ENCODE results near the gene WFS1. TPM values are rescaled to one million over a fixed set of nuclear protein-coding genes. Genes with fewer than 3 reads are reported as not detected.

Gene WFS1
- total and polyA plus RNA-seq, 2 donors (not counting 3 experiments of a cell fraction or from before 2014, with no cell fraction given): 48.2 to 70.0 TPM

DNA sequence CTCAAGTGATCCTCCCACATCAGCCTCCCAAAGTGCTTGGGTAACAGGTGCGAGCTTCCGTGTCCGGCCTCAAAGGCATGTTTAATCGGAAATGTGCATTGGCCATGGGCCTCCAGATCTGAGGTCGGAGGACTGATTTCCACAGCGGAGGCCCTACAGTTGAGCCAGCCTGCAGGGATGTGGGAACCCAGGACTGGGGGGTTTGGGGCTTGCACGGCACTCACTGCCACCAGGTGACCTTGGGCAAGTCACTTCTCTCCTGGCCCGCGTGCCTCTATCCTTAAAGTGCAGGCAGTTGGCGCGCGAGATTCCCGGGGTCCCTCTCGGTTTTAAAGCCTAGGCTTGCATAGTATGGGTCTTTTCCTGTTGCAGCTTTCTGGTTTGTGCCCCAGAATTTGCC, 18.3 kb upstream of the WFS1 start:
- ChIA-PET POLR2A (no interaction called here), CTCF (interaction anchor here (0.6 to 8.9 kb wide), 42 partner anchors 9 to 459 kb away, joined by 3 to 808 read pairs (median 4); partner anchors contain the start of genes MAN2B2, MRFAP1L1 and WFS1)
- DNase-seq (ENCODE audit: low read depth, low spot score): no peak
- H3K4me1 ChIP-seq (ENCODE audit: control insufficient read depth, extremely low read depth, insufficient read depth, low read length): no peaks in the 10 kb centered on the region
- H3K4me3 ChIP-seq (replicated peaks in 1 of 3; ENCODE audit: insufficient read depth in 1 of 3, low read depth in 1 of 3, low read length in 3 of 3): no peak overlapping the region
- intact Hi-C loops (cut with micrococcal nuclease): no loop called here
- FAIRE-seq: no peak
- no peaks in the 10 kb centered on the region for H3K79me2 ChIP-seq (ENCODE audit: control insufficient read depth, insufficient read depth, low read length)
- no peak overlapping the region for H3K4me2 ChIP-seq (ENCODE audit: insufficient read depth, low read length)
- BruUV-seq (replicated peaks): no TSS peak
- peaks cover 5 to 6% of the 10 kb centered on the region in 2 experiments for H3K27me3 ChIP-seq (ENCODE audit: control insufficient read depth in 2 of 2, insufficient read depth in 2 of 2, low read length in 2 of 2)
- TF ChIP-seq POLR2AphosphoS5 (IDR thresholded peaks at IDR 0.05; ENCODE audit: insufficient read depth, low read depth, low read length) (no peak), JUN (IDR thresholded peaks at IDR 0.05; ENCODE audit: borderline replicate concordance, insufficient read depth, insufficient read length, low read depth) (no peak), MYC (IDR thresholded peaks at IDR 0.05; ENCODE audit: low read depth, low read length) (no peak), EZH2 (IDR thresholded peaks at IDR 0.05; ENCODE audit: borderline replicate concordance, low read depth, low read length, severe bottlenecking) (no peak), POLR2A (IDR thresholded peaks at IDR 0.05; ENCODE audit: low read depth, low read length) (no peak), GATA2 (IDR thresholded peaks at IDR 0.05; ENCODE audit: insufficient read depth, insufficient read length, low read depth, low read length) (no peak), FOS (IDR thresholded peaks at IDR 0.05; ENCODE audit: borderline replicate concordance, insufficient read depth, low read length) (no peak)
- TF ChIP-seq, protein P1, sequence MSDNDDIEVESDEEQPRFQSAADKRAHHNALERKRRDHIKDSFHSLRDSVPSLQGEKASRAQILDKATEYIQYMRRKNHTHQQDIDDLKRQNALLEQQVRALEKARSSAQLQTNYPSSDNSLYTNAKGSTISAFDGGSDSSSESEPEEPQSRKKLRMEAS (IDR thresholded peaks at IDR 0.05; ENCODE audit: insufficient read depth, insufficient read length): no peak
- TF ChIP-seq, protein P2, sequence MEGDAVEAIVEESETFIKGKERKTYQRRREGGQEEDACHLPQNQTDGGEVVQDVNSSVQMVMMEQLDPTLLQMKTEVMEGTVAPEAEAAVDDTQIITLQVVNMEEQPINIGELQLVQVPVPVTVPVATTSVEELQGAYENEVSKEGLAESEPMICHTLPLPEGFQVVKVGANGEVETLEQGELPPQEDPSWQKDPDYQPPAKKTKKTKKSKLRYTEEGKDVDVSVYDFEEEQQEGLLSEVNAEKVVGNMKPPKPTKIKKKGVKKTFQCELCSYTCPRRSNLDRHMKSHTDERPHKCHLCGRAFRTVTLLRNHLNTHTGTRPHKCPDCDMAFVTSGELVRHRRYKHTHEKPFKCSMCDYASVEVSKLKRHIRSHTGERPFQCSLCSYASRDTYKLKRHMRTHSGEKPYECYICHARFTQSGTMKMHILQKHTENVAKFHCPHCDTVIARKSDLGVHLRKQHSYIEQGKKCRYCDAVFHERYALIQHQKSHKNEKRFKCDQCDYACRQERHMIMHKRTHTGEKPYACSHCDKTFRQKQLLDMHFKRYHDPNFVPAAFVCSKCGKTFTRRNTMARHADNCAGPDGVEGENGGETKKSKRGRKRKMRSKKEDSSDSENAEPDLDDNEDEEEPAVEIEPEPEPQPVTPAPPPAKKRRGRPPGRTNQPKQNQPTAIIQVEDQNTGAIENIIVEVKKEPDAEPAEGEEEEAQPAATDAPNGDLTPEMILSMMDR (IDR thresholded peaks at IDR 0.05; ENCODE audit: extremely low read depth in 1 of 2, insufficient read depth in 1 of 2, low read depth in 1 of 2, low read length in 2 of 2): no peak
- no peaks in the 10 kb centered on the region for H4K20me1 ChIP-seq (replicated peaks; ENCODE audit: control insufficient read depth, extremely low read depth, insufficient read depth, low read length)
- no peak overlapping the region for H3K27ac ChIP-seq (ENCODE audit: insufficient read depth, low read depth, low read length)
- H3K36me3 ChIP-seq (ENCODE audit: control insufficient read depth in 2 of 2, extremely low read depth in 1 of 2, insufficient read depth in 2 of 2, low read length in 2 of 2): no peaks in the 10 kb centered on the region
- H2AFZ ChIP-seq (ENCODE audit: low read depth, low read length): no peak overlapping the region
- dilution Hi-C loops (cut with MboI; ENCODE audit: extremely low pct_ligation_motif_present, low sequenced_read_pairs): no loop called here
- H3K9ac ChIP-seq (replicated peaks; ENCODE audit: extremely low read depth, insufficient read depth, low read length): no peak overlapping the region
- H3K9me3 ChIP-seq (replicated peaks; ENCODE audit: control insufficient read depth, insufficient read depth, low read length): no peaks in the 10 kb centered on the region
- no peaks in the 10 kb centered on the region for H3K9me1 ChIP-seq (replicated peaks; ENCODE audit: control insufficient read depth, extremely low read depth, insufficient read depth, low read length)
